ENCODE results near the gene ZZZ3. TPM values are rescaled to one million over a fixed set of nuclear protein-coding genes. Genes with fewer than 3 reads are reported as not detected.
"Not testable (repeated sequence)": the region's sequence is repeated elsewhere in the genome, so short reads cannot be mapped to it uniquely, and the experiment has no call there.

Gene ZZZ3
- total and polyA plus RNA-seq, 2 of the 8 experiments (the other 6 are each of a cell fraction or from before 2014, with no cell fraction given): 12.8 to 54.6 TPM

- H3K23ac ChIP-seq (ENCODE audit: insufficient read length); H3K9ac ChIP-seq (replicated peaks in 1 of 4; ENCODE audit: extremely low read depth in 1 of 4, low read depth in 3 of 4, low read length in 3 of 4); H3K27ac ChIP-seq (ENCODE audit: low read depth, low read length); H3K27me3 ChIP-seq (replicated peaks in 1 of 4; ENCODE audit: control insufficient read depth in 3 of 4, extremely low read depth in 1 of 4, insufficient read depth in 3 of 4, low read length in 3 of 4); H4K8ac ChIP-seq (ENCODE audit: extremely low read depth, insufficient read depth, low read length); POLR2A ChIA-PET (ENCODE audit: partially characterized antibody); H3K4me2 ChIP-seq (ENCODE audit: insufficient read depth in 1 of 2, low read depth in 2 of 2, low read length in 2 of 2); FAIRE-seq; H3K14ac ChIP-seq (ENCODE audit: insufficient read length); DNase-seq (ENCODE audit: low read depth in 1 of 2, low spot score in 2 of 2); H3K9me3 ChIP-seq (ENCODE audit: insufficient read depth in 2 of 2, low read depth in 1 of 2, low read length in 1 of 2); H3K4me3 ChIP-seq (ENCODE audit: extremely low read depth in 1 of 4, insufficient read depth in 2 of 4, low read depth in 3 of 4, low read length in 4 of 4); H2AFZ ChIP-seq (ENCODE audit: low read length); H3K4ac ChIP-seq (replicated peaks; ENCODE audit: insufficient read length, low read depth, low read length); H3K23me2 ChIP-seq (ENCODE audit: low read depth, low read length); H2BK120ac ChIP-seq (replicated peaks; ENCODE audit: low read depth, low read length); H3K79me1 ChIP-seq (ENCODE audit: low read depth, low read length); H2BK15ac ChIP-seq (ENCODE audit: low read length); H4K20me1 ChIP-seq (replicated peaks in 1 of 2; ENCODE audit: control insufficient read depth in 1 of 2, insufficient read depth in 2 of 2, low read length in 2 of 2); H2BK20ac ChIP-seq (ENCODE audit: low read length); H3K56ac ChIP-seq (replicated peaks; ENCODE audit: insufficient read length, low read depth, low read length); H2BK5ac ChIP-seq (ENCODE audit: low read depth, low read length); H2AK5ac ChIP-seq (ENCODE audit: low read depth, low read length); H3K4me1 ChIP-seq (replicated peaks in 1 of 4; ENCODE audit: control insufficient read depth in 3 of 4, insufficient read depth in 4 of 4, low read length in 3 of 4); H2BK12ac ChIP-seq (ENCODE audit: low read depth, low read length); H3K36me3 ChIP-seq (ENCODE audit: control insufficient read depth in 2 of 4, insufficient read depth in 4 of 4, low read length in 3 of 4); H4K91ac ChIP-seq (replicated peaks; ENCODE audit: insufficient read length, low read length); H4K5ac ChIP-seq (ENCODE audit: insufficient read length, low read depth, low read length); H3K18ac ChIP-seq (ENCODE audit: extremely low read depth, low read length): not testable (repeated sequence)
- 89% methylated on average over 6 of the region's 6 CpGs; no CpG with 5 or more reads in 1 of the 2 experiments for WGBS, 2 experiments (ENCODE audit: extremely low coverage in 1 of 2, insufficient coverage in 1 of 2, insufficient read length in 1 of 2, insufficient replicate concordance in 2 of 2, low coverage in 1 of 2, low lambda C conversion rate in 2 of 2, missing lambda C conversion rate in 1 of 2)
- CTCF ChIA-PET (ENCODE audit: partially characterized antibody): interaction anchor here (1.5 kb wide), 1 partner anchor 10 kb away, joined by 6 read pairs; no protein-coding TSS in a partner anchor
- peaks cover 5 to 97% of the 10 kb centered on the region in 2 experiments for H3K79me2 ChIP-seq (ENCODE audit: control insufficient read depth in 1 of 2, insufficient read depth in 2 of 2, low read length in 2 of 2)
Measured at GRCh38 chr1:77646224-77646623, 36.2 kb downstream of the ZZZ3 start.

Data from H1 (cell line).